GM21786 (cell line): ENCODE measurements around the gene IL1RL2.

Experiments used
- ATAC-seq: cut with Tn5 transposase; IDR thresholded peaks from one replicate; pipeline ENCODE4 v1.9.1; 2021; ENCODE audit not compliant: unreplicated experiment

Gene IL1RL2

DNA sequence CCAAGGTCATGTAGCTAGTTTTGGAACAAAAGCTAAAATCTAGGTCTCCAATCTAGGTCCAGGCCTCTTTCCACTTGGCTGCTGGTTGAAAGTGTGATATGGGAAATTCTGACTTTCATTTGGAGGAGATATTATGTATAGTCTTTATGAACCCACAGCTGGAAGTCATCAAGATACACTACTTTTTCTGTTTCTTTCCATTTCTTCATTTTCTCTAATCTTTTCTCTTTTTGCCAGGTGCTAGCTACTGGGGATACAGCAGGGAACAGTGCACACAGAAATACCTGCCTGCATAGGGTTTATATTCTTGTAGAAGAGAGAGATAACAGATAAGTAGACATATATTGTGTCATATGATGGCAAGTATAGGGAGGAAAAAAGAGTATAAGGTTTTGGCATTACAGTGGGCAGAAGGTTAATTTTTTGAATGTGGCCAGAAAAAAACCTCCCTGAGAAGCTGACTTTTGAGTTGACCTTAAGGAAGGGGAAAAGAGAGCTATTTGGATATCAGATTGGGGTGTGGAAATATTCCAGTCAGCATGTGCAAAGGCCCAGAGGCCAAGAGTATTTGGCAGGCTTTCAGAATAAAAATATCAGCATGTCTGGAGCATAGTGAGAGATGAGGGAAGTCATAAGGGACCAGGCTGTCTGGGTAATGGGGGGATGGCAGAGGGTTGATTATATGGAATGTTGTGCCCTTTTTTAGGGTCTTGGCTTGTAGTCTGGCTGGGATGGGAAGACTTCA, 28.6 kb upstream of the IL1RL2 start:
- no peak for ATAC-seq

- no peak for ATAC-seq
These were observed 27.5 kb upstream of the IL1RL2 start for GRCh38 chr2:102159295-102159694.

DNA sequence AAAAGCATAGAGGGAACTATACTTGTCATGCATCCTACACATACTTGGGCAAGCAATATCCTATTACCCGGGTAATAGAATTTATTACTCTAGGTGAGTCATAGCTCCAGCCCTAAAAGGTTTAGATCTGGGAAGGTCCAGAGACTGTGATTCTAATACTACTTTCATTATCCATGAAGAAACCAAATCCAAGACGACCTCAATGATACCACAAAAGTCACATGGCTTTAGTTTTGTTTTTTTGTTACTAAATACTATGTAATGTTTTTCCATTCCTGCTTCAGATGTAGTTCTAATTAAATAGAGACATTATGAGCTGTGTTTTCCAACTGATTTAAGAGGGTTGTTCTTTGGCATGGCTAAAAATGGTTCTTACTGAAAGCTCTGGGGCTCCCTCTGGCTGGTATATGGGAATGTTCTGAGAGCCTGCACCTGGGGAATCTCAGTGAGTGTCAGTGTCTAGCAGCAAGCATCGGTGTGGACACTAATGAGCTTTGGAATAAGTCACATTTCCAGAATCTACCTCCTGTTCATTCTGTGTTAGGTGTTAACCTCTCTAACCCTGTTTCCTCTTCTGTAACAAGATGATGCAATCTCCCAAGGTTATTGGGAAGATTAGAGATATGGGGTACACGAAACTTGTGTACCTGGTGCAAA, 20.5 kb upstream of the IL1RL2 start:
- ATAC-seq, result no peak

- no peak for ATAC-seq
These were observed 18.6 kb upstream of the IL1RL2 start for GRCh38 chr2:102168026-102168771.

GRCh38 chr2:102171946-102172345, 14.9 kb upstream of the IL1RL2 start:
- ATAC-seq, result no peak

DNA sequence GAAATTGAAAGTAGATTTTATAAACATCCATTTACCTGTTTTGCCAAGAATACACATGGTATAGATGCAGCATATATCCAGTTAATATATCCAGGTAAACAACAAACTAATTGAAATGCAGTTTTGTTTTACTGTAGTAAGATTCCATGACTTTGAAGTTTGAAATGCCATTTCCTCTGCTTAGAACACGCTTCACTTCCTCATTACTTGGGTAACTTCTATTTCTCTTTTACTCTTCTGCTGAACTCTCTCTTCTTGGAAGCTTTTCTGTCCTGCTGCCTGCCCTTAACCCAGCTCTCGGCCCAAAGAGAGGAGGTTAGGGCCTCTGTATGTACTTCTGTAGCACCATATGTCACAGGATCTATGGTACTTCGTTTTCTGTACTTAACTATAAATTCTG, 14.1 kb upstream of the IL1RL2 start:
- ATAC-seq, result no peak

- ATAC-seq, result no peak
These were observed 10.7 kb upstream of the IL1RL2 start for GRCh38 chr2:102176172-102176571.

- ATAC-seq, result no peak
These were observed 8.9 kb upstream of the IL1RL2 start for GRCh38 chr2:102177814-102178478.

DNA sequence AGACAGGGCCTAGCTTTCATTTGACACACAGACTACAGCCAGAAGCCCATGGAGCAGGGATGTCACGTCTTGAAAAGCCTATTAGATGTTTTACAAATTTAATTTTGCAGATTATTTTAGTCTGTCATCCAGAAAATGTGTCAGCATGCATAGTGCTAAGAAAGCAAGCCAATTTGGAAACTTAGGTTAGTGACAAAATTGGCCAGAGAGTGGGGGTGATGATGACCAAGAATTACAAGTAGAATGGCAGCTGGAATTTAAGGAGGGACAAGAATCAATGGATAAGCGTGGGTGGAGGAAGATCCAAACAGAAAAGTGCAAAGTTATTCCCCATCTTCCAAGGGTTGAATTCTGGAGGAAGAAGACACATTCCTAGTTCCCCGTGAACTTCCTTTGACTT, 7.8 kb upstream of the IL1RL2 start:
- ATAC-seq, result no peak

DNA sequence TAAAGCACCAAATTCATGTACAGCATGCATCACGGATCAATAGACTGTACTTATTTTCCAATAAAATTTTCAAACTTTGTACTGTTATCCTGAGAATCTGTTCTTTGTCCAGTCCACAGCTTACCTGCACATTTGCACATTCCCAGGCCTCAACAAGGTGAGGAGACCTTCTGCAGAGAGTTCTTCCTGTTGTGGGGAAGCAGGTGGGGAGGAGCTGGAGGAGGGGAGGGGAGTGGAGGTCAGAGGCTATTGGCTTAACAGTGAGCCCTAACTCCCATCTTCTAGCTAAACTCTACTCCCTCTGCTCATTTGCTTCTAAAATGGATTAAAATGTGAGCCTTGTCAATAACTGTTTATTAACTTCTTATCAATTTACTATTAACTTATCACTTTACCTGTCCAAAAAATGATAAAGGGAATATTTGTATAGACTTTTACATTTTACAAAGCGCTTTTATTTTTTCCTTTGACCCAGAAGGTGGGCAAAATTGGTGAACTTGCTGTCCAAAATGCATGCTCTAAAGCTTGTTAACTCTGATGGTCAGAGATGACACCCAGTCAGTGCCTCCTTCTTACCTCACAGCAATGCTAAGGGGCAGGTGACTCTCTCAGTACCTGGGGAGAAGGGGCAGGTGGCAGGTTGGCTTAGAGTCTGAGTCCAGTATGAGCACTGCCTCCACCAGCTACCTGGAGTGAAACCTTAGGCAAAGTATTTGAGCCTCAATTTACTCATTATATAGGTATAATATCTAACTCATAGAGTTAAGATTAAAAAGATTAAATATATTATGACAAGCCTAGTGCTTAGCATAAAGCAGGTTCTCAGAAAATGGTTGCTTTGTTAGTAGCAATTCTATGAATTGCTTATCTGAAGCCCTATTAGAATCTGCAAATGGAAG, 6.8 kb upstream of the IL1RL2 start:
- ATAC-seq, result no peak

DNA sequence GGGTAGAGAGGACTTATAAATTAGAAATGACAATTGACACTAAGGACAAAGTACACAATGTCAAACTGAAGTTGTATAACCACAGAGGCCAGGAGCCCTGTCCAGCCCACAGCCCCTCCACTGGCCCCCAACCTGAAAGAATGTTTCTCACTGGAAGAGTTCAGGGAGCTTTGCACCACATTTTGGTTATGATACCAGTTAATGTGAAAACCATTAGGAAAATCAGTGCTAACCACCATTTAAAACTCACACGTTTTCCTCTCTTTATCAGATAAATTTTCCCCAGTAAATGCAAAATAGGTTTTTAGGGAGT, 6.2 kb upstream of the IL1RL2 start:
- ATAC-seq, result no peak

GRCh38 chr2:102181376-102181775, 5.4 kb upstream of the IL1RL2 start:
- ATAC-seq, result no peak

GRCh38 chr2:102181919-102182635, 4.7 kb upstream of the IL1RL2 start:
- no peak for ATAC-seq

DNA sequence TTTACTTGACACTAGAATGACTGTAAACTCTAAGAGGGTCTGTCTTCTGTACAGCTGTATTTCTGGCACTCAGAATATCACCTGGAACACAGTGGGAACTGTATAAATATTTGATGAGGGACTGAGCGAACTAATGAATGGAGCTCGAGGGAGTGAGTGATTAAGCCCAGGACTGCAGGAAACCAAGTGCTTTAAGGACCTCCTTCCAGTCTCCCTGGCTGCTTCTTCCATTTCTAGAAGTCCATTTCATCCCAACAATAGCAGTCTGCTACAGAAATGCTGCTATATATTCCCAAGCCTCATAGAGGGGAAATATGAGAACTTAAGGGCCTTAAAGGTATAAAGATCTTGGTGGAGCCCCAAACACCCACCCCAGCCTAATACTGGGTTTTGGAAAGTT, 2.8 kb upstream of the IL1RL2 start:
- ATAC-seq, result no peak

GRCh38 chr2:102184568-102184967, 2.3 kb upstream of the IL1RL2 start:
- no peak for ATAC-seq

- ATAC-seq, result no peak
These were observed 1.5 kb upstream of the IL1RL2 start for GRCh38 chr2:102185347-102185746.

GRCh38 chr2:102187496-102188150, 800 bp downstream of the IL1RL2 start:
- no peak for ATAC-seq

- no peak for ATAC-seq
These were observed 3.7 kb downstream of the IL1RL2 start for GRCh38 chr2:102190430-102191107.

DNA sequence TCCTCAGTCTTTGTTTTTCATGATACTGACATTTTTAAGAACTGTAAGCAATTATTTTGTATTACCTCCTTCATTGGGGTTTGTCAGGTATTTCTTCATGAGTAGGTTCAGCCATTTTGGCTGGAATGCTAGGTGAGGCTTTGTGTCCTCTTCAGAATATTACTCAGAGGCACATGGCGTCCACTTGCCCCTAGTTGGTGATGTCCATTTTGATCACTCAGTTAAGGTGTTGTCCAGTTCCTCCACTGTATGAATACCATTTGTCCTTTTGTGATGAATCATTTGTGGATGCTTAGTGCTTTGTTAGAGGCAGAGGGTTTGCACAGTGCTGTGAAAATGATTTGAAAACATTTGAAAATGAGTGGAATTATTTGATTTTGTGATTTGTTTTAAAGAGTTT, 4.7 kb downstream of the IL1RL2 start:
- no peak for ATAC-seq
